CD8-positive, alpha-beta memory T cell (primary cell): ENCODE measurements around the gene CATSPERZ. TPM values are rescaled to one million over a fixed set of nuclear protein-coding genes. Genes with fewer than 3 reads are reported as not detected.

ENCODE experiments used
- CTCF ChIA-PET: fragments of 350-600 bp; sonication (Branson Sonifier 250); formaldehyde crosslinking; loops from one replicate; lab custom pipeline; 2021; ENCODE audit warnings: antibody characterized with exemption; lab: Charles Lee
- POLR2A ChIA-PET: fragments of 350-600 bp; sonication (Branson Sonifier 250); formaldehyde crosslinking; loops from one replicate; lab custom pipeline; 2021; ENCODE audit warnings: antibody characterized with exemption; lab: Charles Lee
- DNase-seq, 5 donors: peaks; one replicate each; pipeline versions ENCODE4 v3.0.0 to v3.0.0-alpha.2; 2020 to 2022; ENCODE audit warnings: mixed read lengths in 1 of 5
- H3K27ac ChIP-seq: one replicate; pipeline ENCODE4 v1.7.0; 2013; ENCODE audit warnings: low read depth, mild to moderate bottlenecking, low read length, moderate library complexity
- H3K27me3 ChIP-seq: 2 replicates; pipeline ENCODE4 v1.7.0; 2013; ENCODE audit warnings: low read length, mild to moderate bottlenecking; ENCODE audit not compliant: insufficient read depth, poor library complexity, severe bottlenecking
- H3K36me3 ChIP-seq: 2 replicates; pipeline ENCODE4 v1.7.0; 2013; ENCODE audit warnings: mild to moderate bottlenecking, low read length, moderate library complexity; ENCODE audit not compliant: insufficient read depth
- H3K4me1 ChIP-seq: 2 replicates; pipeline ENCODE4 v1.7.0; 2013; ENCODE audit warnings: mild to moderate bottlenecking, low read length, moderate library complexity; ENCODE audit not compliant: insufficient read depth
- H3K4me3 ChIP-seq: 2 replicates; pipeline ENCODE4 v1.7.0; 2013; ENCODE audit warnings: mild to moderate bottlenecking, low read length
- H3K9me3 ChIP-seq: 2 replicates; pipeline ENCODE4 v1.7.0; 2013; ENCODE audit warnings: mild to moderate bottlenecking, low read length
- H3K27ac Mint-ChIP-seq, 8 donors: one replicate each; pipeline ENCODE4 v1.8.0; 2020 to 2021; ENCODE audit warnings: mixed read lengths in 8 of 8, mild to moderate bottlenecking in 6 of 8, inconsistent platforms in 3 of 8, moderate library complexity in 3 of 8
- H3K27me3 Mint-ChIP-seq, 2 donors: one replicate each; pipeline ENCODE4 v1.8.0; 2020 to 2021; ENCODE audit warnings: mixed read lengths in 2 of 2, mild to moderate bottlenecking in 1 of 2, moderate library complexity in 1 of 2
- H3K36me3 Mint-ChIP-seq, 3 donors: one replicate each; pipeline ENCODE4 v1.8.0; 2020 to 2021; ENCODE audit warnings: mixed read lengths in 3 of 3, inconsistent platforms in 1 of 3, mild to moderate bottlenecking in 1 of 3
- H3K4me1 Mint-ChIP-seq, 3 donors: one replicate each; pipeline ENCODE4 v1.8.0; 2020 to 2021; ENCODE audit warnings: mixed read lengths in 3 of 3, inconsistent platforms in 1 of 3, mild to moderate bottlenecking in 1 of 3
- H3K4me3 Mint-ChIP-seq, 7 donors: one replicate each; pipeline ENCODE4 v1.8.0; 2020 to 2021; ENCODE audit warnings: mixed read lengths in 7 of 7, mild to moderate bottlenecking in 6 of 7, moderate library complexity in 4 of 7, inconsistent platforms in 2 of 7
- H3K9me3 Mint-ChIP-seq, 5 donors: one replicate each; pipeline ENCODE4 v1.8.0; 2020 to 2022; ENCODE audit warnings: mixed read lengths in 5 of 5, mild to moderate bottlenecking in 3 of 5, moderate library complexity in 2 of 5, inconsistent platforms in 1 of 5
- polyA plus RNA-seq: library from polyadenylated mRNA; unstranded; fragments of 300-500 nt; fragmentation: Illumina TruSeq; gene quantifications from one replicate; pipeline ENCODE4 v1.2.3, GENCODE V29; 2021
- total RNA-seq, 2 experiments: library from RNA; stranded (reverse); gene quantifications; one replicate each; pipeline ENCODE4 v1.2.3, GENCODE V29; 2021

Gene CATSPERZ
- total and polyA plus RNA-seq, 3 experiments from 2014 or later, result not detected

- no peaks in the 10 kb centered on the region for H3K36me3 ChIP-seq
- H3K27ac ChIP-seq, result no peak overlapping the region
- H3K4me3 ChIP-seq, result no peak overlapping the region
- no peaks in the 10 kb centered on the region for H3K27me3 ChIP-seq
- H3K9me3 ChIP-seq, result no peaks in the 10 kb centered on the region
- ChIA-PET POLR2A (no interaction called here), CTCF (interaction anchor here (0.8 to 1.1 kb wide), 2 partner anchors 35 to 97 kb away, joined by 3 to 4 read pairs; partner anchors contain the start of genes PRDX5 and TRMT112)
- H3K4me1 ChIP-seq, result peaks cover 1% of the 10 kb centered on the region
- Mint-ChIP-seq H3K27me3 (no peaks in the 10 kb centered on the region), H3K27ac (no peak overlapping the region), H3K4me1 (peaks cover 5 to 10% (median 5%) of the 10 kb centered on the region in 3 donors), H3K9me3 (no peaks in the 10 kb centered on the region), H3K36me3 (peaks cover 0 to 30% (median under 1%) of the 10 kb centered on the region in 3 donors), H3K4me3 (no peak overlapping the region)
- DNase-seq, result no peak
These were observed 52.2 kb downstream of the CATSPERZ start for GRCh38 chr11:64352099-64352994.

GRCh38 chr11:64352995-64353714 is 53.0 kb downstream of the CATSPERZ start:
- Histone ChIP-seq H3K4me1 (peaks cover 9% of the 10 kb centered on the region), H3K27me3 (no peaks in the 10 kb centered on the region), H3K27ac (no peak overlapping the region), H3K36me3 (no peaks in the 10 kb centered on the region), H3K4me3 (no peak overlapping the region), H3K9me3 (no peaks in the 10 kb centered on the region)
- Mint-ChIP-seq H3K27me3 (no peaks in the 10 kb centered on the region), H3K27ac (peak overlapping the region in 1 of 8 donors; percentile 78), H3K9me3 (no peaks in the 10 kb centered on the region), H3K4me1 (peaks cover 10 to 18% (median 11%) of the 10 kb centered on the region in 3 donors), H3K36me3 (peaks cover 0 to 27% (median 0%) of the 10 kb centered on the region in 3 donors), H3K4me3 (no peak overlapping the region)
- POLR2A ChIA-PET, result no interaction called here
- no peak for DNase-seq
- CTCF ChIA-PET, result interaction anchor here (0.8 to 1.1 kb wide), 2 partner anchors 35 to 96 kb away, joined by 3 to 4 read pairs; partner anchors contain the start of genes PRDX5 and TRMT112

GRCh38 chr11:64353715-64354506 is 53.8 kb downstream of the CATSPERZ start:
- no peak overlapping the region for H3K27ac Mint-ChIP-seq
- H3K9me3 ChIP-seq, result no peaks in the 10 kb centered on the region
- no peak for DNase-seq
- no peaks in the 10 kb centered on the region for H3K9me3 Mint-ChIP-seq
- POLR2A ChIA-PET, result no interaction called here
- H3K27me3 Mint-ChIP-seq, result no peaks in the 10 kb centered on the region
- H3K27me3 ChIP-seq, result no peaks in the 10 kb centered on the region
- H3K27ac ChIP-seq, result no peak overlapping the region
- H3K4me1 Mint-ChIP-seq, result peaks cover 11 to 22% (median 12%) of the 10 kb centered on the region in 3 donors
- H3K4me1 ChIP-seq, result peaks cover 16% of the 10 kb centered on the region
- H3K4me3 Mint-ChIP-seq, result no peak overlapping the region
- CTCF ChIA-PET, result interaction anchor here (1.3 to 2.3 kb wide), 2 partner anchors 36 to 149 kb away, joined by 3 to 6 read pairs; partner anchors contain the start of gene PRDX5
- H3K4me3 ChIP-seq, result no peak overlapping the region
- H3K36me3 ChIP-seq, result no peaks in the 10 kb centered on the region
- H3K36me3 Mint-ChIP-seq, result peaks cover 0 to 25% (median 0%) of the 10 kb centered on the region in 3 donors

Other genes starting within 250 kb of the CATSPERZ start
- 10 to 100 TPM; 19.6 to 25.5 TPM for gene MACROD1, start 134.2 kb upstream of the CATSPERZ start, total RNA-seq
- gene MACROD1, start 134.2 kb upstream of the CATSPERZ start, polyA plus RNA-seq, result 9.2 TPM
- 100 to 1,000 TPM; 457 to 461 TPM for gene STIP1, start 114.2 kb upstream of the CATSPERZ start, total RNA-seq
- gene STIP1, start 114.2 kb upstream of the CATSPERZ start, polyA plus RNA-seq, result 108 TPM
- 100 to 1,000 TPM; 205 to 213 TPM for gene FERMT3, start 93.6 kb upstream of the CATSPERZ start, total RNA-seq
- gene FERMT3, start 93.6 kb upstream of the CATSPERZ start, polyA plus RNA-seq, result 206 TPM
- 10 to 100 TPM; 28.3 to 31.5 TPM for gene TRPT1, start 74.2 kb upstream of the CATSPERZ start, total RNA-seq
- 47.6 TPM for gene TRPT1, start 74.2 kb upstream of the CATSPERZ start, polyA plus RNA-seq
- gene NUDT22, start 74.1 kb upstream of the CATSPERZ start, total RNA-seq, result 10 to 100 TPM; 75.3 to 78.6 TPM
- 51.6 TPM for gene NUDT22, start 74.1 kb upstream of the CATSPERZ start, polyA plus RNA-seq
- 10 to 100 TPM; 25.5 to 26.4 TPM for gene DNAJC4, start 69.8 kb upstream of the CATSPERZ start, total RNA-seq
- gene DNAJC4, start 69.8 kb upstream of the CATSPERZ start, polyA plus RNA-seq, result 28.7 TPM
- gene VEGFB, start 65.8 kb upstream of the CATSPERZ start, total RNA-seq, result 10 to 100 TPM; 71.9 to 77.0 TPM
- gene VEGFB, start 65.8 kb upstream of the CATSPERZ start, polyA plus RNA-seq, result 19.0 TPM
- 10 to 100 TPM; 27.9 to 28.4 TPM for gene FKBP2, start 59.3 kb upstream of the CATSPERZ start, total RNA-seq
- gene FKBP2, start 59.3 kb upstream of the CATSPERZ start, polyA plus RNA-seq, result 124 TPM
- 100 to 1,000 TPM; 365 to 381 TPM for gene PPP1R14B, start 53.4 kb upstream of the CATSPERZ start, total RNA-seq
- gene PPP1R14B, start 53.4 kb upstream of the CATSPERZ start, polyA plus RNA-seq, result 57.3 TPM
- gene PLCB3, start 48.8 kb upstream of the CATSPERZ start, total RNA-seq, result 10 to 100 TPM; 12.5 to 13.6 TPM
- gene PLCB3, start 48.8 kb upstream of the CATSPERZ start, polyA plus RNA-seq, result 0.47 TPM
- 10 to 100 TPM; 40.4 to 40.9 TPM for gene BAD, start 15.7 kb upstream of the CATSPERZ start, total RNA-seq
- 56.5 TPM for gene BAD, start 15.7 kb upstream of the CATSPERZ start, polyA plus RNA-seq
- 10 to 100 TPM; 64.2 to 65.0 TPM for gene GPR137, start 14.5 kb upstream of the CATSPERZ start, total RNA-seq
- 9.1 TPM for gene GPR137, start 14.5 kb upstream of the CATSPERZ start, polyA plus RNA-seq
- gene KCNK4, start 9.1 kb upstream of the CATSPERZ start, total RNA-seq, result not detected
- not detected for gene KCNK4, start 9.1 kb upstream of the CATSPERZ start, polyA plus RNA-seq
- gene ESRRA, start 5.2 kb downstream of the CATSPERZ start, total RNA-seq, result 10 to 100 TPM; 52.2 to 54.3 TPM
- 11.9 TPM for gene ESRRA, start 5.2 kb downstream of the CATSPERZ start, polyA plus RNA-seq
- 100 to 1,000 TPM; 327 to 332 TPM for gene TRMT112, start 17.2 kb downstream of the CATSPERZ start, total RNA-seq
- 467 TPM for gene TRMT112, start 17.2 kb downstream of the CATSPERZ start, polyA plus RNA-seq
- 100 to 1,000 TPM; 114 to 126 TPM for gene PRDX5, start 17.8 kb downstream of the CATSPERZ start, total RNA-seq
- gene PRDX5, start 17.8 kb downstream of the CATSPERZ start, polyA plus RNA-seq, result 170 TPM
- gene CCDC88B, start 39.8 kb downstream of the CATSPERZ start, total RNA-seq, result 100 to 1,000 TPM; 101 to 105 TPM
- 45.6 TPM for gene CCDC88B, start 39.8 kb downstream of the CATSPERZ start, polyA plus RNA-seq
- 10 to 100 TPM; 38.0 to 39.0 TPM for gene RPS6KA4, start 58.8 kb downstream of the CATSPERZ start, total RNA-seq
- gene RPS6KA4, start 58.8 kb downstream of the CATSPERZ start, polyA plus RNA-seq, result 15.9 TPM